HG03342 (cell line): Measurements from ENCODE around the gene SLC9A3.
"Not testable (repeated sequence)": the region's sequence is repeated elsewhere in the genome, so short reads cannot be mapped to it uniquely, and the experiment has no call there.

Experiments used
- ATAC-seq: cut with Tn5 transposase; IDR thresholded peaks from one replicate; pipeline ENCODE4 v1.9.1; 2021; ENCODE audit warnings: mild to moderate bottlenecking, moderate library complexity; ENCODE audit not compliant: unreplicated experiment

Gene SLC9A3

DNA sequence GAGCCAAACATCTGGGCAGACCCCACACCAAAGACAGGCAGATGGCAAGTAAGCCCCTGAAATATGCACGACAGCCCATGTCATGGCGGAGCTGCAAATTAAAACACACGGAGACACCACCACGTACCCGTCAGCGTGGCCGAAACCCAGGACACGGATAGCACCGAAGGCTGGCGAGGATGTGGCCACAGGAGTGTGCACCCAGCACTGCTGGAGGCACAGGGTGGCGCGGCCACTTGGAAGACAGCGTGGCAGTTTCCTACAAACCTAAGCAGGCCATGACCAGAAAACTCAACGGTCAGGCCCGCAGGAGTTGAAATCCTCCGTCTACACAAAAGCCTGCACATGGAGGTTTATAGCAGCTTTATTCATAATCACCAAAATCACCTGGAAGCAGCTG, 12.8 kb downstream of the SLC9A3 start:
- no peak for ATAC-seq

DNA sequence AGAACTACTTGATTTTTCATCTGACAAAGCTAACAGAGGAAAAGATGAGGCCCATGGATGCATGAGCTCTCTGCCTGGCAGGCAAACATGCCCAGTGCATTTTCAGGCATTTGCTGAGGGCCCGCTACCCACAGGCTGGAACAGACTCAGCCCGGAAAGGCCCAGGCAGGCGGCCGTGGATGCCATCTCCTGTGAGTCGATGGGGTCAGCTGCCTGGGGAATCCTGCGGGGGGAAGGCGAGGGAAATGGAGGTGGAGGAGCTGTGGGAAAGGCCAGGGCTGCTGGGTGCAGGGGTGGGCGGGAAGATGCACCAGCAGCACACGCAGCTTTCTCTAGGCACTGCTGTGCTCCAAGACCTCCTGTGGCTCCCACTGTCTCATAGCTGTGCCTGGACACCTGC, 13.7 kb downstream of the SLC9A3 start:
- ATAC-seq: no peak

DNA sequence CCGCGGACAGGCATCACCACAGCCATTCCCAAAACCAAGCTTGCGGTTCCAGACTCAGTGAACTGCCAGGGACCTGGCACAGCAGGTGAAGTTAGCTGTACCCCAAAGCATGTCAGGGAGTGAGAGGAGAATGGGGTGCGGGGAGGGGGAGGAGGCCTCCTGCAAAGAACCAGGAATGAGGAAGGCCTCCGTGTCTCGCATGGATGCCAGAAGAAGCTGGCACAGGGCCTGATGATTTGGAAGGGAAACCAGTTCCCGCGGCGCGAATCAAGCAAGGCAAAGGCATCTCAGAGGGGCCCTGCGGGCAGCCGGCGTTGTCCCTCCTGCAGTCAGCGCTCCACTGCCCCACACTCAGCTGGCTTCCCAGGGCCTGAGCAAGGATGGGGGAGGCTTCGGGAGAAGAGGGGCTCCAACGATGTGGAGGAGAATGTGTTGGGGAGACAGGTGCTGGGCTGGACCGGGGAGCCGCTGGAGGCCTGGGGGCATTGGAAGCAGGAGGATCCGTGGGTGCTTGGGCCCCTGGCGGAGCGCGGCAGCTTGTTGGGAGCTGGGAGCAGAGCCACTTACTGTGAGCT, 14.6 kb downstream of the SLC9A3 start:
- no peak for ATAC-seq

DNA sequence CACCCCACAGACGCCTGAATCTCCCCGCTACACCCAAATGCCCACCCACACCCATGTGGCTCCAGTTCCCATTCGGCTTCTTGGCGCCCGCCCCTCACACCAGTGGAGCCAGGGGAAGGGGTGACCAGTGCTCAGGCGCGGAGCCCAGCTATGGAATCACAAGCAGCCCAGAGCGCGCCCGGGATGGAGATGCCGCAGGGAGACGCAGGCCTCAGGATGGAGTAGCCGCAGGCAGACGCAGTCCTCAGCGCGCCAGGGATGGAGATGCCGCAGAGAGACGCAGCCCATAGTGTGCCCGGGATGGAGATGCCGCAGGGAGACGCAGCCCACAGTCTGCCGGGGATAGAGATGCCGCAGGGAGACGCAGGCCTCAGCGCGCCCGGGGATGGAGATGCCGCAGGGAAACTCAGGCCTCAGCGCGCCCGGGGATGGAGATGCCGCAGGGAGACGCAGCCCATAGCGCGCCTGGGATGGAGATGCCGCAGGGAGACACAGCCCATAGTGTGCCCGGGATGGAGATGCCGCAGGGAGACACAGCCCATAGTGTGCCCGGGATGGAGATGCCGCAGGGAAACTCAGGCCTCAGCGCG, 16.2 kb downstream of the SLC9A3 start:
- not testable (repeated sequence) for ATAC-seq

DNA sequence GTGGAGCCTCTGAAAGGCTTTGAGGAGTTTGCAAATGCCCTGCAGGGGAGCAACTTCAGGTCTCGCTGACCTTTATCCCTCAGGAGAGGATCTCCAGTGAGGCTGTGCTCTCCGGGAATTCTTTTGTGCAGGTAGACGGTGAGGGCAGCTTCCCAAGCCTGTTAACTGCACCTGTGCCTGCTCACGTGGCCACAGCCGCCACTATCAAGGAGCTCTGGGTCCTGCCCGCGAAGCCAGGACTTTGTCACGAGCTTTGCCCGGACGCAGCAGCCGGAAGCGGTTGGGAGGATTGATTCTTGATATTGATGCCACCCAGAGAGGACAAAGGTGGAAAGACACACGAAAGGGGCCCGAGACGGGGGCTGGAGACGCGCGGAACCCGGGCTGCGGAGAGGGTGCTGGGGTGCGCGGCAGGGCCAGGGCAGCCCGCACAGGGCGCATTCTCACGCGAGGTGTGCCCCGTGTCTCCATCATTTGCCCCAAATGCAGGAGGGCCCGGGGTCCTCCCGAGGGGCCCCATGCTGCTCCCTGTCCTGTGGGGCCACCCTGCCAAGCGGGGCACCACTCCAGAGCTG, 18.2 kb downstream of the SLC9A3 start:
- no peak for ATAC-seq

DNA sequence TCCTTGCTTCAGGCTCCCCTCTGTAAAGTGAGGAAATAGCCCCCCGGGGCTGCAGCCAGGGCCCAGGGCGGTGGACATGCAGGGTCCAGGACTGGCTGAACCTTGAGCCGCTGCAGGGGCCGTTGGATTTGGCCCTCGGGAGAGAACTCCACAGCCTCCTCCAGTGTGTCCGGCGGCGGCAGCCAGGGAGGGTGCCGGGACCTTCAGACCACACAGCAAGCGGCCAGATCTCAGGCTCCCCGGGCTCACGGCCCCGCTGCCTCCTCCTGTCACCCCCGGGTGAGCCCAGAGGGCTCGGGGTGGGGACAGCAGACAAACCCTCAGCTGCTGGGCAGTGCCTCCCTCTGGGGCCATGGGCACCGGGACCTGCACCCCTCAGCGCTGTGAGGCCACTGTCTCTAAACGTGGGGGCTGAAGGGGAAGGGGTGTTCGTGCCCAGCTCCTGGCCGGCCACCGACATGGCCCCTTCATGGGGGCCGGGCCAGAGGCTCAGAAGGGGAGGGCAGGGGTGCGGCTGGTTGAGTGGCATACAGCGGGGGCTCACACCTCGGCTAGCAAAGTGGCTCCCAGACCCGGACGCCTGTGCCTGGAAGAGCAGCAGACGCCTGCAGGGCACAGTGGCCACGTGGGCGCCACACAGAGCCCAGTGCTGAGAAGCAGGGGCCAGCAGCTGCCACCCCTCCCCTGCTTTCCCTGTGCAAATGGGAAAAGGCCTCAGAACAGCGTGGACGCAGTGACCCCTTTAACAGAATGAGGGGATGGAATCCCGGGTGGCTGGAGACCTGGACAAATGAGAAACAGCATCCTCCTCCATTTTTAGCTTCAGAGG, 19.7 kb downstream of the SLC9A3 start:
- ATAC-seq: no peak

DNA sequence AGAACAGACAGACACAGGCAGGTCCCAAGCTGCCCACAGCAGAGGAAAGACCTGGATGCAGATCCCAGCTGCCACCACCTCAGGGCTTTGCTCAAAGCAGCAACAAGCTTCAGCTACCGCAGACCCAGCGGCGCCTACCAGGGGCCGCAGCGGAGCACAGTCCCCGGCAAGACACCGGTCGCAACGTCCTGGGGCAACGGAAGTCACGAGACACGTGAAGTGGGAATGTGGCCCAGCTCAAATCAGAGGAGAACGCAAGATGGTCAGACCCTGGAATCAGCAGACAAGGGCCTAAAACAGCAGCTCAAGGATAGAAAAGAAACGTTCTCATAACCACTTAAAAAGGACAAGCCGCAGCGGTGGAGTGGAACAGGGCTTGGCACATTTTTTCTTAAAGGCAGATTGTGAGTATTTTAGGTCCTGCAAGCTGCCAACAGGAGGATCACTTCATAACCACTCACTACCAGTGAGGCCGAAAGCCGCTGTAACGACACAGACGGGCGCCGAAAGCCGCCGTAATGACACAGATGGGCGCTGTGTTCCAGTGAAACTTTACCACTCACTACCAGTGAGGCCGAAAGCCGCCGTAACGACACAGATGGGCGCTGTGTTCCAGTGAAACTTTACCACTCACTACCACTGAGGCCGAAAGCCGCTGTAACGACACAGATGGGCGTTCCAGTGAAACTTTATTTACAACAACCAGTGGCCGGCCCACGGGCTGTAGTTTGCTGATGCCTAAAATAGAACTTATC, 21.7 kb downstream of the SLC9A3 start:
- ATAC-seq: no peak

DNA sequence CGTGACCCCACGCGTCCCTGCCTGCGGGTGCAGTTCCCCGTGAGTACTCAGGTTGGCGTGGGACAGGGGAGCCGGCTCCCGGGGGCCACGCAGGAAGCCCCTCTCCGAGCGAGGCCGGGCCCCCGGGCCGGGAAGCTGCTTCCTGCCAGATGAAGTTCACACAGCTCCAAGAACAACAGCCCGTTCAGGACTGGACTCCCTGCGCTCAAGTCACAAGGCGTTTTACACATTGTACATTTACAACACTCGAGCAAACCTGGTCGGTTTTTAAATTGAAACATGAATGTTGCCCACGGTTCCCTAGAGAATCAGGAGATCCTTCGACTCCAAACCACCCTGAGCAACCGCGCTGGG, 22.4 kb downstream of the SLC9A3 start:
- ATAC-seq: no peak

DNA sequence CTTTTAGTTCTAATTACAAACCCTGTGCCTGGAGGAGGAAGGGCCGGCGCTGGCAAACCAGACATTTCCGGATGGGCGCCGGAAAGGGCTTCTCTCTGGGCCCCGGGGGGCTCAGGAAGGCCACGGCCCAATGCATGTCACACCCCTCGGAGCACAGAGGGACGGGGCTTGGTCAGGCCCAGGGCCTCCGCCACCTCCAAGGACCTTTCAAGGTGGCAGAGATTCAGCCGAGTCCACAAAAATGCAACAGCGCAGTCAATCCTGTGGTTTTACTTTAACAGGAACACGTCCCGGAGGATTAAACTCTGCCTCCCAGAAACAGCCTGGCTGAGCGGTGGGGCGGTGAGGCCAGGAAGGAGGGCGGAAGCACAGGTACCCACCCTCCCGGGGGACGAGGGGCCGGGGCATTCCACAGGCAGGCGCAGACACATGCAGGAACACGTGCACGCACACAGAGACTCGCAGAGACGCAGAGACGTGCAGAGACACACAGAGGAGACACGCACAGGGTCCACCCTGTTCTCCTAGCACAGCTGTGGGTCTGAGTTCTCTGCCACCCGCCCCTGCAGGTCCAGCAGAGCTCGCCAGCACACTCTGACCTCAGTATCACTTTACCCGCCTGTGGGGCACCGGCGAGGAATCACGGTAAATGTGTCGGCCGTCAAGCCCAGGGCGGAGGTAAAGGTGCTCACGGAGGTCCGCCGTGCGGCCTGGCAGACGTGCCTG, 23.0 kb downstream of the SLC9A3 start:
- no peak for ATAC-seq

DNA sequence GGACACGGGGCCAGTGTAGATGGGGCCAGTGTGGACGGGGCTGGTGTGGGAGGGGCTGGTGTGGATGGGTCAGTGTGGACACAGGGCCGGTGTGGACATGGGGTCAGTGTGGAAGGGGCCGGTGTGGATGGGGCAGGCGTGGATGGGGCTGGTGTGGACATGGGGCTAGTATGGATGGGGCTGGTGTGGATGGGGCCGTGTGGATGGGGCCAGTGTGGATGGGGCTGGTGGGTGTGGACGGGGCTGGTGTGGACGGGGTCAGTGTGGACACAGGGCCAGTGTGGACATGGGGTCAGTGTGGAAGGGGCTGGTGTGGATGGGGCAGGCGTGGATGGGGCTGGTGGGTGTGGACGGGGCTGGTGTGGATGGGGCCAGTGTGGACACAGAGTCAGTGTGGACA, 23.8 kb downstream of the SLC9A3 start:
- ATAC-seq: no peak

DNA sequence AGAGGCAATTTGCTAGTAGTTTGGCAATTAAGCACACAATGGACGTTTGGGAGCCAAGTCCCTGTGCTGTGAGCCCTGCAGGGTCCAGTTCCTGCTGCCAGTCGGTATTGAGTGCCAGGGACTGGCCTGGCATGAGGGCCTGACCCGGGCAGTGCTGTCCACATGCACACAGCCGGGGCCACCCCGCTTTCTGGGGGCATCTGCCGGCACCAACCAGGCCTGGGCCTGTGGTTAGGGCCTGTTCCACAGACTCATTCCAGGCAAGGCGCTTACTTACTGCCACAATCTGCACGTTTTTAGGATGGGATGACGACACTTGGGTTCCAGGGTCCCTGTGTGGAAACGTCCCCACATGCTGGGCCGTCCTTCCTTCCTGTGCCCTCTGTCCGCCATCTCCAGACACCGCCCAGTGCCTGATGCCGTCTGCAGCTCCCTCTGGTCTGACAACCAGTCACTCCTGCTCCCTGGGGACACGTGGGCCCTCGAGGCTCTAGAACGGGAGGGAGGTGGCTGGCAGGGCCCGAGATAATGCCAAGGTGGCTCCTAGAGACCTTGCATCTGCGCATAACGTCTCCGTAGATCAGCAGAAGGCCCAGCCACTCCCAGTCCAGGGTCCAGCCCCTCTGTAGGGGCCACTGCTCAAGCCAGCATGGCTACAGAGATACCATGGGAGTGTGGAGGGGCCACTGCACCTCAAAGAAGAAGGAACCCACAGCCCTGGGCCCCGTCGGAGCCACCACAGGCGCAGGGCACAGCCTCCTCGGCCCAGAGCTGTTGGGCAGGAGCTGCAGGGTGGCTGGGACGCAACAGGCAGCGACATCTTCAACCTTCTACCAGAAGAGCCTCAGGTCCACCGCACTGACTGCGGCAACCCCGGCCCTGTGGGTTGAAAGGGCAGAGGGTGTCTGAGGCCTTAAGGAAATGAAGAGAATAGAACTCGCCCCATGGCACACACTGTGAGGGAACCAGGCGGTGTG, 24.7 kb downstream of the SLC9A3 start:
- ATAC-seq: no peak

DNA sequence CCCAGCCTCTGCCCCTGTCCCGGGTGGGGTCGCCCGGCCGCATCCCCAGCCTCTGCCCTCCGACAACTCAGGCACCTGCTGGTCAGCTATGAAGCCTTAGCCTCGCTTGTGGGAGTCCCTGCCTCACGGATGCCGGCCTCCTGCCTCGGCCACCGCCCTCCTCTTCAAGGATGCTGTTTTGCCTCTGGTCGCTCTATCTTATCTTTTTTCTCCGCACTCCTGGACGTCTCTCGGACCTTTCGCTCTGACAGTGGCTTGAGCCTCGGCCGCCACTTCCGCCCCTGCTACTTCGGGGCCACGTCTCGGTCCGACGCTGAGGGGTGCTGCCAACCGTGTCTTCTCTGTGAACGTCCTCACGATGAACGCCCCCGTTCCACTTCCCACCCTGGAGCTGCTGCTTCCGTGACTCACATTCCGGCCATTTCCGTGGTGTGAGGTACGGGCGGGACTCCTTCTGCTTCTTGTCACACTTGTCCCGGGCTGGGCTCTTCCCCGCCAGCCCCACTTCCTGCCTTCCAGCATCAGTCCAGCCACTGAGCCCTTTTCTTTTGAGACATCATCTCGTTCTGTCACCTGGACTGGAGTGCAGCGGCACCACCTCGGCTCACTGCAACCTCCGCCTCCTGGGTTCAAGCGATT, 26.3 kb downstream of the SLC9A3 start:
- ATAC-seq: no peak

DNA sequence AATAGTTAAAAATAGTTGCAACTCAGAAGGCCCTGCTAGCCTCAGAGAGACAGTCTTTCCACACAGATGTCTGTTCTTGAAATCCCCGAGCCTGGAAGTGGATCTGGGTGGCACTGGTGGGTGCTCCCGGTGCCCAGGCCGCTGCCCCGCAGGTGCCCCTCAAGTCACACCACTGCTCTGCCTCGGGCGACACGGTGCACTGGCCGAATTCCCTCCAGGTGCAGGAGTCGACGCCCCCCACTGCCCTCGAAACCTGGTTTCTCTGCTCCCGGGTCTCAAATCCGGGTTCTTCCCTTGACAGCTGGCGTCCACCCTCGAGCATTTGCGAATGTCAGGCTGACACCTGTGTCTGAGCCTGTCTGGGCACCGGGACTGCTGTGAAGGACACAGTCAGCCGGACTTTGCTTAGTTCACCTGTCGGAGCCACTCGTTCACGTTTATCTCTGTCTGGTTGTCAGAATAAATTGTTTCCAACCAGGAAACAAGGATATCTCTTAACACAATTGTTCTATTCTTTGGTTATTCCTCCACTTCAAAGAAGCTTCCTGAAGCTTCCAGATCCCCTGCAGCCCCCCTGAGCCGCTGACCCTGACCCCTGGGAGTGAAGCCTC, 27.1 kb downstream of the SLC9A3 start:
- ATAC-seq: no peak

DNA sequence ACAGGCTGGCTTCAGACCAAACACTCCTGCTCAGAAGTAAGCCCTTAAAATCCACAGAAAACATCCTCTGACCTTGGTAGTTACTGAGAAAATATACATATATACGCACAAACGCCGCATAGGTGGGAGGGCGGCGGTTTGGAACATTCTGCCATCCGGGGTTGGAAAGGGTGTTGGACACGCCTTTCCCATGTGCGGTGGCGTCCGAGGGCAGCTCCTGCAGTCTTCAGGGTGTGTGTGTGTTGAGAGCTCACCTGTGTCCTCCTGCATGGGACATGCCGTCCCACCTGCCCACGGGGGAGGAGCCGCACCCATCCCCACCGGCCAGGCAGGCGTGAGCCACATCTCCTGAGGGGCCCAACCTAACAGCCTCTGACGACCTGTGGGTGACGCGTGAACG, 28.2 kb downstream of the SLC9A3 start:
- no peak for ATAC-seq

DNA sequence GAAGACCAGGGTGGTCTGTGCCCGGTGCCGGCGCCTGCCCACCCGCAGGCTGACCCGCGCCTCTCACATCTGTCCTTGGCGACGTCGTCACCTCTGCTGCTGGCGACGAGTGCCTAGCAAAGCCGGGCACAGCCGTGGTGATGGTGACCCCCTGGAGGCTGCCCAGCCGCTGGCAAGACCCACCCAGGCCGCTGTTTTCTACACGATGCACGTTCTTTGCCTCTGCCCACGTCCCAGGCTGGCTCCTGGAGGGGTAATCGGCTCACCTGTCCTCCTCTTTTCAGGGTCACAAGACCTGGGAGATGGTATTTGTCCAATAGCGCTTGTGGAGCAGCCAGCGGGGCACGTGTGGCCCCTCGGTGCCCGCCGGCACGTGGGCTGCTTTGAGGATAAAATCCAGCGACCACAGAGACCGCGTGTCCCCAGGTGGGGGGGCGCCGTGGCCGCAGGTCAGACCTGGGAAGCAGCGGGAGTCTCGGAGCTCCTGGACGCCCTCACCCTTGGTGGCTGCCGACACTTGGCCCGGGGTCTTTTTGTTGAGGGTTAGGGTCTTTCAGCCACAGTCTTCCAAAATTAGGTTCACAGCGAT, 29.5 kb downstream of the SLC9A3 start:
- no peak for ATAC-seq

DNA sequence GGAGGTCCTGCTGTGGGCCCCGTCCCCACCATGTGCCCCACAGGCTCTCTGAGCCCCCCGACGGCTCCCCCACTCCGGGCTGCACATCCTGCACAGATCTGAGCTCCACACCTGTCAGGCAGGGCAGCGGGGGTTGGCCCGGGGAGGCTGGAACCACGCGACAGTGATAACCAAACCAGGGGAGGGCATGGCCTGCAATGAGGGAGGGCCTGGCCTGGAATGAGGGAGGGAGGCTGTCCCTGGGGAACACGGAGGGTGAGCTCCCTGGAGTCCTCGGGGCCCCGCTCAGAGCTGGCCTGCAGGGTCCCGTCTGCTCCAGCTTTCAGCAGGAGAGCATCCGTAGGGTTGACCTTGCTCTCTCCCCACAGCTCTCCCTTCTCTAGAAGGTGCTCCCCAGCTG, 30.5 kb downstream of the SLC9A3 start:
- ATAC-seq: no peak

DNA sequence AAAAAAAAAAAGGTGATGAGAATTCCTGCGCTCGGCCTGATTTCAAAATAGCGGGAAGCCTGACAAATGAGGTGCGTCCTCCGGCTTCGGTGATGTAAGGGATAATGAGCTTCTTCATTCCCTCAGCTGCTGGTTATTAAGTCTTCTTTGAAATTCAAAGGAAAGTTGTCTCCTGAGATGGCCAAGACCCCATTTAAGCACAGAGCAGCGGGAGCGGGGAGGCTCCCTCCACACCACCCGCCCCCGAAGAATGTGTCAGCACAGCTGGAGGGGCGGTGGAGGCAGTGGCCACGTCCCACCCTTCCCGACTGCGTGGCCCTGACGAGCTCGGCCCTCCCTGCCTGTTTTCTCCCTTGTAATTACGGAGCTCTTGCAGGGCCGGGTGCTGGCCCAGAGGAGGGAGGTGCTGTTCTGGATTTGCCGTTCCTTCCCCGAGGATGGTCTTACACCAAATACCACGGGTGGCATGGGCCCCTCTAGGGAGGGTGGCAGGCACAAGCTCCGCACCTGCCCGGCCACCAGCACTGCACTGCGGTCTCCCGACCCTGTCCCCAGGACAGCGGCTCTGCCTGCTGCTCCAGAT, 31.0 kb downstream of the SLC9A3 start:
- no peak for ATAC-seq

DNA sequence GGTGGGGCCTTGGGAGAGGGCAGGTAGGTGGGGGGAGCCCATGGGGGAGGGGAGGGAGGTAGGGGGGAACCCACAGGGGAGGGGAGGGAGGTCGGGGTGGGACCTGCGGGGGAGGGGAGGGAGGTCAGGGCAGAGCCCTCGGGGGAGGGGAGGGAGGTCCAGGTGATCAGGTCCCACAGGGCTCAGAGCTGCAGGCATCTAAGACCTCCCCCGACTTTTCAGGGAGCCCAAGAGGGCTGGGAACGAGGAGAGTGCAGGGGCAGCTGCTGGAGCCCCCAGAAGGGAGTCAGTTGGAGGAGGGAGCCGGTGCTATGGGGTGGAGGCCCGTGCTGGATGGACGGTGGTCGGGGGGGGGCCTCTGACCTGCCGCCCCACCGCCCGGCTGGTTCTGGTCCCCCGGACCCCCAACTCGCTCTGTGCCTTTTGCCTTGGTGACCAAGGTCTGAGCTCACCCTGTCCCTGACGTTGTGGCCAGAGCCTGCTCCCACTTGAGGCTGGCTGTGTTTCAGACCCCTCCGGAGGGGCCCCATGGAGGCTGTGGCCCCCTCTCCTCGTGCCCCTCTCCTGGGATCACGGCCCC, 31.8 kb downstream of the SLC9A3 start:
- no peak for ATAC-seq
